GM19351 (cell line): Measurements from ENCODE around the gene APC2.

Source experiments
- ATAC-seq: cut with Tn5 transposase; IDR thresholded peaks from one replicate; pipeline ENCODE4 v1.9.1; 2021; ENCODE audit warnings: mild to moderate bottlenecking, moderate library complexity; ENCODE audit not compliant: unreplicated experiment

Gene APC2, protein sequence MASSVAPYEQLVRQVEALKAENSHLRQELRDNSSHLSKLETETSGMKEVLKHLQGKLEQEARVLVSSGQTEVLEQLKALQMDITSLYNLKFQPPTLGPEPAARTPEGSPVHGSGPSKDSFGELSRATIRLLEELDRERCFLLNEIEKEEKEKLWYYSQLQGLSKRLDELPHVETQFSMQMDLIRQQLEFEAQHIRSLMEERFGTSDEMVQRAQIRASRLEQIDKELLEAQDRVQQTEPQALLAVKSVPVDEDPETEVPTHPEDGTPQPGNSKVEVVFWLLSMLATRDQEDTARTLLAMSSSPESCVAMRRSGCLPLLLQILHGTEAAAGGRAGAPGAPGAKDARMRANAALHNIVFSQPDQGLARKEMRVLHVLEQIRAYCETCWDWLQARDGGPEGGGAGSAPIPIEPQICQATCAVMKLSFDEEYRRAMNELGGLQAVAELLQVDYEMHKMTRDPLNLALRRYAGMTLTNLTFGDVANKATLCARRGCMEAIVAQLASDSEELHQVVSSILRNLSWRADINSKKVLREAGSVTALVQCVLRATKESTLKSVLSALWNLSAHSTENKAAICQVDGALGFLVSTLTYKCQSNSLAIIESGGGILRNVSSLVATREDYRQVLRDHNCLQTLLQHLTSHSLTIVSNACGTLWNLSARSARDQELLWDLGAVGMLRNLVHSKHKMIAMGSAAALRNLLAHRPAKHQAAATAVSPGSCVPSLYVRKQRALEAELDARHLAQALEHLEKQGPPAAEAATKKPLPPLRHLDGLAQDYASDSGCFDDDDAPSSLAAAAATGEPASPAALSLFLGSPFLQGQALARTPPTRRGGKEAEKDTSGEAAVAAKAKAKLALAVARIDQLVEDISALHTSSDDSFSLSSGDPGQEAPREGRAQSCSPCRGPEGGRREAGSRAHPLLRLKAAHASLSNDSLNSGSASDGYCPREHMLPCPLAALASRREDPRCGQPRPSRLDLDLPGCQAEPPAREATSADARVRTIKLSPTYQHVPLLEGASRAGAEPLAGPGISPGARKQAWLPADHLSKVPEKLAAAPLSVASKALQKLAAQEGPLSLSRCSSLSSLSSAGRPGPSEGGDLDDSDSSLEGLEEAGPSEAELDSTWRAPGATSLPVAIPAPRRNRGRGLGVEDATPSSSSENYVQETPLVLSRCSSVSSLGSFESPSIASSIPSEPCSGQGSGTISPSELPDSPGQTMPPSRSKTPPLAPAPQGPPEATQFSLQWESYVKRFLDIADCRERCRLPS (N-terminal part only)

DNA sequence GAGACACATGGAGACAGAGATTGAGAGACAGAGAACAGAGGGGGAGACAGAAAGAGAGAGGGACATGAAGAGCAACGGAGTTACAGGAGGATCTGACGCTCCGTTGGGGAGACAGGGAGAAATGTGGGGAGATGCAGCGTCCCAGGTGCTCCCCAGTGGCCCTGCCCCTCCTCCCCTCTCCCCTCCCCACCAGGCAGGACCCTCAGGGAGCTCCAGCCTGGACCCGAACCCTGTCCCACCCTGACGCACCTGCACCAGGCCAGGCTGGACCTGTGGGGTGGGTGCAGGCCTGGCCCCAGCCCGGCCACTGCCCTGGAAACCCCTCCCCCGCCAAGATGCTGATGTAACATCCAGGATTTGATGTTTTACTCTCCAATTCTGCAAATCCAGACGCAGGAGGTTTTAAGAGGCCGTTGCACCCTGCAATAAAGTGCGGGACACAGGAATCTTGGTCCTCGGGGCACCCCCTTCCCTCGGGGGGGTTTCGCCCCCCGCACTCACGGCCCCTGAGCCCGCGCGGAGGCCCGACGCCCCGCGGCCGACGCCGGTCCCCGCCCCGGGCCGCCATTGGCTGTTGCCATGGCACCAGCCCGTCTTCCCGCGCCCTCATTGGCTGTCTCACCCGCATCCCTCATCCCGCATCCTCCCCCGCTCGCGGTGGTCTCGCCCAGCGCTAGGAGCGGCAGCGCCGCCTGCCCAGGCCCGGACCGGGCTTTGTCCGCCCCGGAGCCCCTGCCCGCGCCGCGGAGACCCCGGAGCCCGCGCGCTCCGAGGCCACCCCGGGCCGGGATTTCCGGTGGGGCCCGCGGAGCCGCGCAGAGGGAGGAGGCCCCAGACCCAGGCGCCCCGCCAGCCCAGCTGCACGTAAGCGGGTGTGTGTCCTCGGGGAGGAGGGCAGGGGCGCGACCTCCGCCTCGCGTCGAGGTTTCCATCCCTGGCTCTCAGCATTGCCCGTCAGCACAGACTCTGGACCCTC lies at the start of gene APC2:
Gene APC2, plus strand, starts transcription at position 655 of the 976 bp plus-strand sequence. CDS start 2,881 bp downstream, outside the sequence.
- no peak for ATAC-seq

DNA sequence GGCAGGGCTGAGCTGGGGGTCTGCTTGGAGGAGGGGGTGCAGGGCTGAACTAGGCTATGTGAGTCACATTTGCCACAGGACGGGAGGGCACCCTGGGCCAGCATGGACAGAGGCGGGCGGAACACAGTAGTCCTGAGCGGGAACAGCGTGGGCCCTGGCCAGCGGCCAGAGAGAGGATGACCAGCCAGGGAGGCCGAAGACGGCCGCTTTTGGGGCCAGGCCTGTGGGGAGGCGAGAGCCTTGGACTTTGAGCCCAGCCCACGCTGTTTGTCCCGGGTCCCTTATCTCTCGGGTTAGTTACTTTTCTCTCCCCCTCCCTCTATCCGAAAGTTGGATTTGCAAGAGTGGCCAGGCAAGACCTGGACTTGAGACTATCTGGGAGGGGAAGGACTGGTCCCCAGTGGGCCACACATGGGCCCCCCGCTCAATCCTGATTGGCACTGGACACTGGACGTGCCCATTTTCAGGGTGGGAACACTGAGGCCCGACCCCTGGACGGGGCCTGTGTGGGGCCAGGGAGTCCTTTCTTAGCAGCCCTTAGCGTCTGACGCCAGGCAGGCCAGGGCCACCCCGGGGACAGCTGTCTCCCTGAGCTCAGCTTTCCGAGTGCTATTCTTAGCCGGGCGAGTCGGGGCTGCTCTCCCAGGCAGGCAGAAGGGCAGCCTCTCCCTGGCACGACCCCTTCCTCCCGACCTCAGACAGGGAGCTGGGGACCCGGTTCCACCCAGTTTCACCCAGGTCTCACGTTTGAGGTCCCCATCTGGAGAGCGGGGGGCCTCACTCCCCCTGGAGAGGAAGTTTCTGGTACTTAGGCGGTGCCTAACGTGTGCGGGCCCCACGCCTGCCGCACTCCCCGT lies 49.4 kb upstream of the APC2 start:
- no peak for ATAC-seq

DNA sequence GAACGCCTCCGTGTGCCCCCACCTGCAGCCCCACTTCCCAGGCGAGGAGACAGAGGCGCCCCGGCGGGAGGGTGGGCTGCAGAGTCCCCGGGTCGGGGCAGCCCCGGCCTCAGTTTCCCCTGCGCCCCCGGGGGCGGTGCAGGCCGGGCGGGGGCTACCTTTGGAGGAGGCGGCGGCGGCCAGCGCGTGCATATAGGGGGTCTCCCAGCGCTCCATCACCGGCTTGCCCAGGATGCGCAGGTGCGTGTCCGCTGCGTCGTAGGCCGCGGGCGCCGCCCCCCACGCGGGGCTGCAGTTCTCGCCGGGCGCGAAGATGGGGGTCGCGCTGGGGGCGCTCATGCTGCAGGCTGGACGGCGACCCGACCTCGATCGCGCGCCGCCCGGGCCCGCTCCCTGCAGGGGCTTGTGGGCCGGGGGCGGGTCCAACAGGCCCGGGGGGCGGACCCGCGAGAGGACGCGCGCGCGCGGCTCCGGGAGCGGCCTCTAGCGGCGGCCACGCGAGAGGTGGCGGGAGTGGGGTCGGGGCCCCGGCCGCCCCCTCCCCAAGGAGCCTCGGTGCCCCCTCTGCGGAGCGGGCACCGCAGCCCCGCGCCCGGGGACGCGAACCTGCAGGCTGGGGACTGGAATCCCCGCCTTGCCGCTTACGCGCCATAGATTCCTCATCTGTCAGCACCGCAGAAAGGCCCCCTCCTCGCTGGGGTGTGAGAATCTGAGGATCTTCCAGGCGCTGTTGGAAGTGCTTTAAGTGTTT lies 48.6 kb upstream of the APC2 start, which contains the start of gene GAMT:
Gene GAMT, minus strand, starts transcription at position 405 of the 751 bp plus-strand sequence. Its CDS starts 66 bp downstream, at position 339.
- ATAC-seq, result no peak

DNA sequence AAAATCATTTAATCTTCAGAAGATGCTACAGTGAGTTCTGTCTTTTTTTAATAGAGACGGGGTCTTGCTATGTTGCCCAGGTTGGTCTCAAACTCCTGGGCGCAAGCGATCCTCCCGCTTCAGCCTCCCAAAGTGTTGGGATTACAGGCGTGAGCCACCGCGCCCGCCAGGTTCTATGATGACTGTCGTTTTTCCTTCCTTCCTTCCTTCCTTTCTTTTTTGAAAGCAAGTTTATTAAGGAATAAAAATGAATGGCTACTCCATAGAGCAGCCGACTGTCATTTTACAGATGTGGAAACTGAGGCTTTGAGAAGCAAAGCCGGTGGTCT lies 48.1 kb upstream of the APC2 start:
- ATAC-seq, result no peak

DNA sequence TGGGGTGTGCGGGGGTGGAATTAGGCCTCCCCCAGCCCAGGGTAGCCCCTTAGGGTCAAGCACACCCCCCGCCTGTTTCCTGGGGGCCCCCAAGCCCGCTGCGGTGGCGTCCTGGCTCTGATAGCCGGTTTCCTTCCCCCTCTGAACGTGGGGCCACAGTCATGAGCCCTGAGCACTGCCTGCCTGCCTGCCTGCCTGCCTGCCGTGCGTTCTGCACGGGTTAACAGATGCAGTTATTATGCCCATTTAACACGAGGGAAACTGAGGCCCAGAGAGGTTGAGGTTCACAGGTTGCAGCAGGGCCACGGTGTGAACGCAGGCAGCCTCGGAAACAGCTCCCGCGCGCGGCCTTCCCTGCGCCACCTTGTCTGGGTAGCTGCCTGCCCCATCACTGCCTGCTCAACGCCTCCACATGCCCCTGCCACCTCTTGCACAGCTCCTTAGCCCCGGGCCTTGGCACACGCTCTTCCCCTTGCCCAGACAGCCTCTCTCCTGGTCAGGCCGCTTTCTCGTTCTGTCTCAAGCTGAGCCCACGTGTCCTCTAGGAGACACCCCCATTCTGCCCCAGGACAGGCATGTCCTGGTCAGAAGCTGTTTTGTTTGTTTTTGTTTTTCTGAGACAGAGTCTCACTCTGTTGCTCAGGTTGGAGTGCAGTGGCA lies 47.4 kb upstream of the APC2 start:
- ATAC-seq, result no peak

DNA sequence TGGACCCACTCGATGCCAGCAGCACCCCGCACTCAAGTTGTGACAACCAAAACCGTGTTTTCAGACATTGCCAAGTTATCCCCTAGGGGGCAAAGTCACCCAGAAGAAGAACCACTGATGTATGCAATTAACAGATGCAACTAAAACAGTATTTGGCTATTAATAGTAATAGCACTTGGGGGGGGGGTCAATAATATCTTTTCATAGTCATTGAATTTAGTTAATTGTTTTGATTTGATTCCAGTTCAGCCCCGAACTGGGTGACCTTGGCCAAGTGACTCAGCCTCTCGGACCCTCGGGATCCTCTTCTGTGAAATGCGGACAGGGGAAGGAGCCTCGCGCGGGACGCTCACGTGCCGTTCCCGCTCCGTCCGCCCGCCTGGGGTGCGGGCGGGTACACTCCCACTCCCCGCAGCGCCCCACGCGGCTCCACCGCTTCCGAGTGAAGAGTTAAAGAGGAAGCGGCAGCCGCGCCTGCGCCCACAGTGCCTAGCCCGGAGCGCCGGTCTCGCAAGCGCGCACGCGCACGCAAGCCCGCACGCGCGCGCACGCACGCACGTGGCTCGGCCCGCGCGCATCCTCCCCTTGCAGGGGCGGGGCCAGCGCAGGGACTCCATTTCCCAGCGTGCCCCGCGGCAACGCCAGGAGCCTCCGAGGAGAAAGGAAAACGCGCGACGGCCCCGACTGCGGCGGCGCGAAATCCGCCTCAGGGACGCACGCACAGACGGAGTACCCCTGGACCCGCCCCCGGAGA lies 43.0 kb upstream of the APC2 start:
- peak; percentile 69 for ATAC-seq

DNA sequence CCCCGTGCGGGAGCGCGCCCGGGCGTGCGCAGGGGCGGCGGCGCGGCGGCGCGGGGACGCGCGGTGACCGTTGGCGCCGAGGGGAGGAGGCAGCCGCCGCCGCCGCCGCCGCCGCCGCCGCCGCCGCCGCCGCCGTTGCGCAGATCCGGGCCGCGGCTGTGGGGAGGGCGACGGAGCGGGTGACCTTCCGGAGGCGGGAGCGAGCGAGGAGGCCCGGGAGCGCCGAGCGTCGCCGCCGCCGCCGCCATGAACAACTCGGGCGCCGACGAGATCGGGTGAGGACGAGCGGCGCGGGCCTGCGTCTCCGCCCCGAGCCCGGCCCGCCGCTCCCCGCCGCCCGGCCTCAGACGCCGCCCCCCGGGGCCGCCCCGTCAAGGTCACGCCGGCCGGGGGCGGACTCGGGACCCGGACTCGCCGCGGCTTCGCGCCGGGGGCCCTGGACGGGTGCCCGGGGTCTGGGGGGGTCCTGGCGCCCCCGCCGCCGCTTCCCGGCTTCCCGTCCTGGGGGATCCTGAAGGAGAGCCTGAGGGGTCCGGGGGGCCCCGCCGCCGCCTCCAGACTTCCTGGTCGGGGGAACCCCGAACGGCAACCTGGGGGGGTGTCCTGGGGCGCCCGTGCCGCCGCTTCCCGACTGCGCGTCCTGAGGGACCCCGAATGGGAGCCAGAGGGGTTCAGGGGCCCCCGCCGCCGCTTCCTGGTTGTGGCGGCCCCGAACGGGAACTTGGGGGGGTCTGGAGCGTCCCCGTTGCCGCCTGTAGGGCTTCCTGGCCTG lies 42.2 kb upstream of the APC2 start, which contains the start of gene DAZAP1:
Gene DAZAP1, plus strand, starts transcription at position 59 of the 772 bp plus-strand sequence. Its CDS starts 188 bp downstream, at position 247.
- peak; percentile 37 for ATAC-seq

DNA sequence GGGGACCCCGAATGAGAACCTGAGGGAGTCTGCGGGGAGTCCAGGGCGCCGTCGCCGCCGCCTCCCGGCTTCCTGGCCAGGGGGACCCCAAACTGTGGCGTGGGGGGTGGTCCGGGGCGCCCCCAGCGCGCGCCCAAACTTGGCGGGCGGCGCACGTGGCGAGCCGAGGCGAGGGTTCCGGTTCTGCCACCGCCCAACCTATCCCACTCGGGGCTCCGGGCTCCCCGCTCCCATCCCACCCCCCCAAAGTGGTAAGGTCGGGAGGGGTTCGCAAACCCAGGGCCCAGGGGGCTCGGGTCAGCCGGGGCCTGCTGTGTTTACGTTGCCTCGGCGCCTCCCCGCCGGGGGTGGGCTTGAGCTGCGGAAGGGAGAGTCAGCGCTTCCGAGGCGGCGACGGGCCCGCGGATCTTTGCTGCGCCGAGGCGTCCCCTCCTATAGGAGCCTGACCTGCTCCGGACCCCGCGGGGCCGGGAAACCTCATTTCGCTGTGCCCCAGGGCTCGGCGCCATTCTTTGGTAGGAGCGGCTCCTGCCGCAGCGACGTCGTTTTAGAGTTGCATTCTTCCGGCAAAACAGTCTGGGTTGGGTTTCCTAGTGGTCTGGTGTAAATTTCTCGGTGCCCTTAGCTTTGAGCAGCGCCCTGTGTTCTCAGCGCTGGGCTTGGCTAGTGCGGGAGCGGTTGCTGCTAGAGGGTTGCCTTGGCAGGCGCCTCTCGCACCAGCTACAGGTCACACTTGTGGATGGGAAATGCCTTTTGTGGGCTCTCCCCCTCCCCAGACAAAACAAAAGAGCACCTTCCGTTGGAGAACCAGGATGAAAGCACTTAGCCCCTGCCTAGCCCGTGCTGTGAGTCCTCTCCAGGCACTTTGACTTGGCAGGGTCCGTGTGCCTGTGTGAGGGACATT lies 41.4 kb upstream of the APC2 start:
- ATAC-seq, result no peak

DNA sequence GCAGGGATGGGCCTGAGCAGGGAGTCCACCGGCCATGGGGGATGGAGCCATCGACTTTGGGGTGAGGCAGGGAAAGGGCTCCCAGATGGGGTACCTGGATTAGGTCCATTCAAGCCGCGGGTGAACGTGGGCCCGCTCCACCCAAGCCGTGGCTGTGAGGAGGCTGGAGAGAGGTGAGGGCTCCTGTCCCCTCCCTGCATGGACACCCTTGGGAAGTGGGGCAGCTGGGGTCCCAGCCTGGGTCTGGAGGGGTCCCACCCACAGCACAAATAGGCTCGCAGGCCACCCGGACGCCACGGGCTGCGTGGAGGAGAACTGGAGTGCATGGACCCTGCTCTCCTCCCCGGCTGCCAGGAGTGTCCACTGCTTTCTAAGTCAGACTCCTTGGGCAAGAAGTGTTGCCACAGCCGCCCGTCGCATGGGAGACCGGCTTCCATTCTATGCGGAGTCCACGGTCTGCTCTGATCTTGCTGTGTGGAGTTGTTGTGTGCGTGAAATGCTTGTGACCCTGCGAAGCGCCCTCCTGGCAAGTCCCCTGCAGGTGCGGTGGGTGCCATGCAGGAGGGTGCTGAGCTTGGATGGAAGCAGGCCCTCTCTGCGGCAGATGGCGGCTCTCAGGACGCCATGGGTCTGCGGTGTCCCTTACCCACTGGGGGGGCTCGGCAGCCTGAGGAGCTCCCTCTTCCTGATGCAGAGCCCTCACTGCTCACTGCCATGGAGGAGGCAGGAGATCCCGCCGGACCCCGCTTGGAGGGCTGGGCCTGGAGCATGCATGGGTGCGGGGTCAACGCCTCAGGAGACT lies 40.5 kb upstream of the APC2 start:
- ATAC-seq, result no peak

DNA sequence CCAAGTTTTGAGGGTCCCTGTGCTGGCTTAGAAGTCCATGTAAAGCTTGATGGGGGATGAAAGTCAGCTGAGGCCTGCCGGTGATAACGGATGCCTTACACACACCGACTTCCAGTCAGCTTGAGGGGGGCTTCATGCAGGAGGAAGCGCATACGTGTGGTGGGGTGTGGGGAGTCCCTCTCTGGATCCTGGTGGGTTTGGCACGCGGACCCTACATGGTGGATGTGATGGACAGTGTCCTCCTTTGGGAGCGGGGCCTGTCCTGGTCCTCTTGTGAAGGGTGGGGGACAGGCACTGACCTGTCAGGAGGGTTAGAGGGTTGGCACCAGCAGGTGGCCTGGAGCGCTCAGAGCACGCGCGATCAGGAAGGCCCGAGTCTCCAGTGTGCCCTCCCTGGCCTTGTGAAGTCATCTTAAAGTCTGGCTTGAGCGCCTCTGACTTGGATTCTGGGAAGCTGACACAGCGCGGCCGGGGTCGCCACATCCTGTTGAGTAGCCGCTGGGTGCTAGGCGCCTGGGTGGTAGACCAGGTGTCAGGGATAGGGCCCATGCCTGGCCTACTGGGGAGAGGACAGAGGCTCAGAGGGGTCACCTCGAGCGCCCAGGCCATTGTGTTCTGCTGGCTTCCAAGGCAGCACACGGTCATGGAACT lies 39.7 kb upstream of the APC2 start:
- ATAC-seq, result no peak

DNA sequence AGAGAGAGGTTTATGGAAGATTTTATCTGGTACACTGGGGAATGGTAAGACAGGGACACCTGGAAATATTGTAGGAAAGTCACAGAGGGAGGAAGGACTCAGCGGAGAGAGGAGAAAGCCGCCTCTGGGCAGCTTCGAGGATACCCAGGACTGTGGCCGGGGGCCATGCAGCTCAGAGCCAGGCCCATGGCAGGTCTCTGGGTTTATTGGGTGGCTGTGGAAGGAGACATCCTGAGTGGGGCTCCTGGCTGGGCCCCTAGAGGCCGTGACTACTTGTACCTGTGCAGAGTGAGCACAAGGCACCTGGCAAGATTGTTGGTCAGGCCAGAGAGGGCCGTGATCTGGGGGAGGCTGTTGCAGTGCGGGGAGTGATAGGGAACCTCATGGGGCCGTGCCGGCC lies 39.1 kb upstream of the APC2 start:
- ATAC-seq, result no peak

DNA sequence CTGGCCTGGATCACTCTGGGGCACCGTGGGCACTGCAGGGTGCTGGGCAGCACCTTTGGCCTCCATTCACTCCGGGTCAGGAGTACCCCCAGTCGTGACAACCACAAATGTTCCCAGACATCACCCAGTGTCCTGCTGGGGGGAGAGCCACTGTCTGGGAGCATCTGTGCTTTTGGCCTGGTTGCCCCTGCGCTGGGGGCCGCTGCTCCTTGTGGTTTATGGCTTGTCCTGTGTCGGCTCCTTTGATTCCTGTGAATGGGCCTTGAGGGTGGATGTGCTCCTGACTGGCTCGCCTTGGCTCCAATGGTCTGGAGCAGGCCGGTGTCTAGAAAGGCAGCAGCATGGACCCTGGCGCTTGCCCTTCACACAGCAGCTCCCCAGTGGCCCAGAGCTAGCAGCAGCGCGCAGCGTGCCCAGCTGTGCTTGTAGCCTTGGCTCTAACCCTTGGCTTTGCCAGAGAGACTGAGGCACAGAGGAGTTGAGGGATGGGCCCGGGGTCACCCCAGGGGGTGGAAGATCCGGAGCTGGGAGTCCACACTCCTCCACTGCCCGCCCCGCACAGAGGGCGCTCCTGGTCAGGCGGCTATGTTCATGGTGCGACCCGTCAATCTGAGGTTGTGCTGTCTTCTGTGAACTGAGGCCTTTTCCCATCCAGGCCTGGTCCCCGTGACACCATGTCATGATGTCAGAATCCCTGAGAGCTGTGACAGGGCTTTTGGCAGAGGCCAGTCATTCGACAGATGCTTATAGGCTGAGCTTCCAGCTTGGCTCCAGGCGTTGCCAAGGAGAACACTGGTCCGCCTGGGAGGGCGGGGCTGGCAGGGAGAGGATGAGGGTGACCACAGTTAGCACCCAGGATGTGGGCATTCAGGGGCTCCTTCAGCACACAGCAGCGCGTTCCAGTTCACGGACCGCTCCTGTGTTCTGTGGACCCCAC lies 38.4 kb upstream of the APC2 start:
- no peak for ATAC-seq
